Middle frontal gyrus (tissue), 1 donor: Measurements from ENCODE around the gene CD276.
A peak's percentile ranks its signal among the peaks of the same experiment; 100 is the strongest.
"Not testable (repeated sequence)": the region's sequence is repeated elsewhere in the genome, so short reads cannot be mapped to it uniquely, and the experiment has no call there.

Experiments
- DNase-seq: peaks from one replicate; pipeline ENCODE4 v3.0.0-alpha.2; 2015; ENCODE audit warnings: low spot score; ENCODE audit errors: extremely low spot score

CD276 gene

DNA sequence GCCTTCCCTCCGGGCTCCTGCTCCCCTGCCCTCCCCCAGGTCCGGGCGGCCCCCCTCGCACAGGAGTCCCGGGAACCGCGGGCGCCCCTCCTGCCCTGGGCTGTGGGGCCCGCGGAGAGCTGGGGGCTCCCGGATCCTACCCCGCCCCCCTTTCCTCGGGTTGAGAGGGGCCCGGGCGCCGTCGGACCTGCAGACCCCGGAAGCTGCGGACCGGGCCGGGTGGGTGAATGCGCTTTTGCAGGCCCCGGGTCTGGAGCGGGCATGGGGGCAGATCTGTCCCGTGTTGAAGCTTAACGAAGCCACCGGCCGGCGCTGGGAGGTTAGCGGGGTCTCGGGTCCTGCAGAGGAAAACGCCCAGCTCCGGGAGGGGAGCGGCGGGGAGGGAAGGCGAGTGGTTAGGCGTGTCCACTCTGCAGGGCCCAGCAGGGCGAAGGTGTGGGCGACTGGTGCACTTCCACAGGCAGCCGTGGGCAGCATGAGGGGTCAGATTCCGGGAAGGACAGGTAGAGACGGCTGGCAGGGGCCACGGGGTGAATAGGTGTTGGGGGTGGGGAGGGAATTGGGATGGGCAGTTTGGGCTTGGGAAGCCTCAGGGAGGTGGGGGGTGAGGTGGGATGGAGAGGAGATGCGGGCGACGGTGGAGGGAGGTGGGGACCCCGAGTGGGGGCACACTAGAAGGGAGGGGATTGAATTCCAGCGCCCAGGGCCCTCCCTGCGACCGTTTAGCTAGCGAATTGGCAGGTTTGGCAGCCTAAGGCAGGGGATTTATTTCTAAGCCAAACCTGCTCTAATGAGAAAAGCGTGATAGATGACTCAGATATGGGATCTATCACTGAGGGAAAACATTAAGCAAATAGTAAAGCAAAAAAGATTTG is 635 bp downstream of the CD276 start:
- DNase-seq, result no peak

- no peak for DNase-seq
These were observed 1.8 kb downstream of the CD276 start for GRCh38 chr15:73685981-73686380.

- no peak for DNase-seq
These were observed 2.6 kb downstream of the CD276 start for GRCh38 chr15:73686781-73687256.

GRCh38 chr15:73687351-73687750 is 3.2 kb downstream of the CD276 start:
- DNase-seq, result no peak

- no peak for DNase-seq
These were observed 4.3 kb downstream of the CD276 start for GRCh38 chr15:73688455-73688854.

GRCh38 chr15:73691396-73691795 is 7.2 kb downstream of the CD276 start:
- DNase-seq, result no peak

- no peak for DNase-seq
These were observed 10.2 kb downstream of the CD276 start for GRCh38 chr15:73694419-73694818.

- no peak for DNase-seq
These were observed 11.8 kb downstream of the CD276 start for GRCh38 chr15:73695773-73696640.

DNA sequence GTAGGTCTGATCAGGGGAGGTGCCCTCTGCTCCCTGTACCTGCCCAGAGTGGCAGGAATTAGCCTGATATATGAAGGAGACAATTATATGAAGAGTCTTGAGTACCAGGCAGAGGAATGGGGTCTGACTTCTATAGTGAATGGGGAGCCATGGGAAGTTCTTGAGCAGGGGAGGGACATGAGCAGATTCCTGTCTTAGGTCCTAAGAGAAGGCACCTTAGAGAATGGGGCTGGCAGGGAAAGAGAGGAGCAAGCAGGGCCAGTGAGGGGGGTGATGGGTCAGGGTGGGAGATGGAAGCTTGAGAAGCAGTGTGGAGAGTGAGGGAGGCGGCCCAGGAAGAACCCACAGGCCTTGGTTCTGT is 12.4 kb downstream of the CD276 start:
- no peak for DNase-seq

GRCh38 chr15:73697033-73697467 is 12.9 kb downstream of the CD276 start:
- peak; percentile 57 for DNase-seq

DNA sequence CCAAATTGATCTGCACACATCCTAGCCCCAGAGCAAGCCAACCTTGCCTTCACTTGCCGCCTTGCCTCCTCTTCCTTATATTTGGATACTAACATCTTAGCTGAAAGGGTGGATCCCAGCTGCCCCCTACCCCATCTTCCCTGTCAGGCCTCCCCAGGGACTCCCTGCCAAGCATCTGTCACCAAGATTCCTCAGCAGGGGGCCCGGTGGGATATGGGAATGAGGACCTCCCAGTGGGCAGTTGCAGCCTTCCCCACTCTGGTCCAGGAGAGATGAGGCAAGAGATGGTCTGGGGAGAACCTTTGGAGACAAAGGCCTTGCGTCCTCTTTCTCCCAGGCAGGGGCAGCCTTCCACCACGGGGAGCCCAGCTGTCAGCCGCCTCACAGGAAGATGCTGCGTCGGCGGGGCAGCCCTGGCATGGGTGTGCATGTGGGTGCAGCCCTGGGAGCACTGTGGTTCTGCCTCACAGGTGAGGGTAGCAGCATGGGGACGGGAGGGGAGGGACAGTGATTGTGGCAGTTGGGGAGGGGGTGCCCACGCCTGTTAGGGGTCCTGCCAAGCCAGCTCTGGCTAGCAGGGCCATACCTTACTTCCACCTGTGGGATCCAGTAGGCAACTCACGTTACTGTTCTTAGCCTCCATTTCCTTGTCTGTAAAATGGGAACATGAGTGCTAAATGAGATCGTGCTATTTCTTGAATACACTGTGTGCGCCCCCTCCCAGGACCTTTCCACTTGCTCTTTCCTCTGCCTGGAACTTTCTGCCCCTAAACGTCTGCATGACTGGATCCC is 15.3 kb downstream of the CD276 start:
- DNase-seq, result no peak

GRCh38 chr15:73700041-73700842 is 16.1 kb downstream of the CD276 start:
- peak; percentile 76 for DNase-seq

DNA sequence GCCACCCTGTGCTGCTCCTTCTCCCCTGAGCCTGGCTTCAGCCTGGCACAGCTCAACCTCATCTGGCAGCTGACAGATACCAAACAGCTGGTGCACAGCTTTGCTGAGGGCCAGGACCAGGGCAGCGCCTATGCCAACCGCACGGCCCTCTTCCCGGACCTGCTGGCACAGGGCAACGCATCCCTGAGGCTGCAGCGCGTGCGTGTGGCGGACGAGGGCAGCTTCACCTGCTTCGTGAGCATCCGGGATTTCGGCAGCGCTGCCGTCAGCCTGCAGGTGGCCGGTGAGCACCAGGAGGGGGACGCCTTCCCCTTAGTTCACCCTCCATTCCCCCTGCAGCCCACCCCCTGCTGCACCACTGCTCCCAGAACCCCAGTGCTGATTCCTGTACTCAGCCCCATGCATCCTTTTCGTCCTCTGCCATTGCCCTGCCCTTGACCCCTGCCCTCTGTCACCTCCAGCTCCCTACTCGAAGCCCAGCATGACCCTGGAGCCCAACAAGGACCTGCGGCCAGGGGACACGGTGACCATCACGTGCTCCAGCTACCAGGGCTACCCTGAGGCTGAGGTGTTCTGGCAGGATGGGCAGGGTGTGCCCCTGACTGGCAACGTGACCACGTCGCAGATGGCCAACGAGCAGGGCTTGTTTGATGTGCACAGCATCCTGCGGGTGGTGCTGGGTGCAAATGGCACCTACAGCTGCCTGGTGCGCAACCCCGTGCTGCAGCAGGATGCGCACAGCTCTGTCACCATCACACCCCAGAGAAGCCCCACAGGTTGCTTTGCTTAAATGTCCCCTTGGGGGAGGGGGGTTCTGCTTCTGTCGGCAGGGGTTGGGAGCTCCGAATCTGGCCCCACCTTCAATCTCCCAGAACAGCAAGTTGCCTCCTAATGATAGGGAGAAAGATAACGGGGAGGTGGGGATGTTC is 18.4 kb downstream of the CD276 start:
- not testable (repeated sequence) for DNase-seq

GRCh38 chr15:73703601-73704000 is 19.4 kb downstream of the CD276 start:
- DNase-seq, result not testable (repeated sequence)

GRCh38 chr15:73704142-73704868 is 20.1 kb downstream of the CD276 start:
- DNase-seq, result not testable (repeated sequence)

DNA sequence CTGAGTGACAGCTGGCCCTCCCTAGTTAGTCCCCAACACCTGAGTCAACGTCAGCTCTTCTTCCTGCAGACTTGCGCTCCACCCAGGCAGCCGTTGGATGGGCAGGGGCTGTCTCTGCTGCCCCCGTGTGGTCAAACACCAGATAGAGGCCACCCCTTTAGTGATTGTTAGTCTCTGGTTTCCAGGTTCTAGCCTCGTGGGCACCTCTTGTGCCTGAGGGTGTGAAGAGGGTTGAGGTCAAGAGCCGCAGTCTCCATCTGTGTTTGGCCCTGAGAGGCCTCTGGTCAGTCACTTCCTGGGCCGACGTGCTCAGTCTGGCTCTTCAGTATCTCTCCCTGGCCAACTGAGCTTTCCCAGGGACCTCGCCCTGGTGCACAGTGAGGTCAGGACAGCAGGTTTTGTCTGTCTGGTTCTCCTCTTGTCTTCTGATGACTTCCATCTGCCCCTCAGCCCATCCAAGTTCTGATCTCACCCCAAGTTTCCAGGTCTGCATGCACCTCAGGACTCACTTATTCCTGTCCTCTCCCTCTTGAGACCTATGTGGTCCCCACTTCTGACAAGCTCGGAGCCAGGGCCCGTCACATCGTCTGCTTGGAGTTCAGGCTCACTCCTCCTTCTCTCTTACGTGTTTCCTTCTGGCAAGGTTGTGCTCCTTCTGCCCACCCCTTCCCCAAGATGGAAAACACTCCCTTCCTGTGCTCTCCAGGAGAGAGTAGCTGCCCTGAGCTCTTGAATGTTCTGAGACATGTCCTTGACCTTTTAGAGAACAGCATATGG is 20.9 kb downstream of the CD276 start:
- no peak for DNase-seq

- DNase-seq, result no peak
These were observed 24.5 kb downstream of the CD276 start for GRCh38 chr15:73708691-73709090.

DNA sequence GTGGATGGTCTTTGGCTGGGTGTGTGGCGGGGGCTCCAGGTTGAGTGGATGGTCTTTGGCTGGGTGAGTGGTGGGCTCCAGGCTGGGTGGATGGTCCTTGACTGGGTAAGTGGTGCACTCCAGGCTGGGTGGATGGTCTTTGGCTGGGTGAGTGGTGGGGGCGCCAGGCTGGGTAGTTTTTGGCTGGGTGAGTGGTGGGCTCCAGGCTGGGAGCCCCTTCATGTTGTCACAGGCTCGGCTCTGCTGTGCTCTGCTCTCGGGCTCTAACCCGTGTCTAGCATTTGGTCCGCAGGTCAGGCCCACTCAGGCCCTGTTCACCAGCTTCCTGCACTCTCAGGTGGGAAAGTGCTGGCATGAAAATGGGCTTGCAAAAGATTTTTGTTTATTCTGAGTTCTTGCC is 25.1 kb downstream of the CD276 start:
- DNase-seq, result no peak
